Lower leg skin (tissue), 3 donors: ENCODE data around the gene CEP83.

ENCODE experiments used
- POLR2A ChIP-seq, 2 donors: fragments of 450-650 bp; IDR thresholded peaks; one replicate each; pipeline ENCODE4 v1.6.1; 2016 to 2017; ENCODE audit warnings: antibody characterized with exemption in 2 of 2, mild to moderate bottlenecking in 1 of 2, moderate library complexity in 1 of 2
- TF ChIP-seq, protein P1 (sequence below), 3 donors: fragments of 450-650 bp; IDR thresholded peaks; one replicate each; pipeline ENCODE4 v1.5.1; 2016; ENCODE audit warnings: antibody characterized with exemption in 3 of 3, mild to moderate bottlenecking in 3 of 3, moderate library complexity in 2 of 3

DNA sequence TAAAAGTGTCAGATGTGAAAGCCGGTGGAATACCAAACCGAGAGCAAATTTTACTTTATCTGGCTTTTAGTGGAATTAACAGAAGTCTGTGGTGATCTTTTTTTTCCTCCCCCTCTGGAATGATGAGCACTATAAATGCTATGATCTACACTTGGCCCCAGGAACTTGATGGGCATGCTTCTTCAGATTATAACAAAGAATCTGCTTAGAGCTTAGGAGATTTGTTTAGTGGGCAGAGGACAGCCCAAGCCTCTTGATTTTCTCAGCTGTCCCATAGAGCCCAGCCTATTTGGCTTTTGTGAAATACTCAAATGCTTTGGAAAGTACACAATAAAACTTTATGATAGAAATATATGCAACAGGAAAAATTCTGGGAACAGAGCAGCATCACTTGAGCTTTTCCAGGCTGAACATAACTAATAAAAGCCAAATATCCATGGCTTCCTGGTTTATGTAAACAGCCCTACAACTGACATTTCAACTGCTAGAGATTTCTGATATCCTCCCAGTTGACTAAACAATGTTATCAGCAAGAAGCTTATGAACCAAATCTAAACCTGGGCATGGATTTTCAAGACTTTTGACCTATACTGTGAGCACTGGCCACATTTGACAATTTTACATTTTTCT is 161.7 kb downstream of the CEP83 start:
- TF ChIP-seq, protein P1, sequence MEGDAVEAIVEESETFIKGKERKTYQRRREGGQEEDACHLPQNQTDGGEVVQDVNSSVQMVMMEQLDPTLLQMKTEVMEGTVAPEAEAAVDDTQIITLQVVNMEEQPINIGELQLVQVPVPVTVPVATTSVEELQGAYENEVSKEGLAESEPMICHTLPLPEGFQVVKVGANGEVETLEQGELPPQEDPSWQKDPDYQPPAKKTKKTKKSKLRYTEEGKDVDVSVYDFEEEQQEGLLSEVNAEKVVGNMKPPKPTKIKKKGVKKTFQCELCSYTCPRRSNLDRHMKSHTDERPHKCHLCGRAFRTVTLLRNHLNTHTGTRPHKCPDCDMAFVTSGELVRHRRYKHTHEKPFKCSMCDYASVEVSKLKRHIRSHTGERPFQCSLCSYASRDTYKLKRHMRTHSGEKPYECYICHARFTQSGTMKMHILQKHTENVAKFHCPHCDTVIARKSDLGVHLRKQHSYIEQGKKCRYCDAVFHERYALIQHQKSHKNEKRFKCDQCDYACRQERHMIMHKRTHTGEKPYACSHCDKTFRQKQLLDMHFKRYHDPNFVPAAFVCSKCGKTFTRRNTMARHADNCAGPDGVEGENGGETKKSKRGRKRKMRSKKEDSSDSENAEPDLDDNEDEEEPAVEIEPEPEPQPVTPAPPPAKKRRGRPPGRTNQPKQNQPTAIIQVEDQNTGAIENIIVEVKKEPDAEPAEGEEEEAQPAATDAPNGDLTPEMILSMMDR (IDR thresholded peaks at IDR 0.05): no peak
- no peak for TF ChIP-seq POLR2A (IDR thresholded peaks at IDR 0.05)
